ENCODE measurements around the gene STRN4.

DNA sequence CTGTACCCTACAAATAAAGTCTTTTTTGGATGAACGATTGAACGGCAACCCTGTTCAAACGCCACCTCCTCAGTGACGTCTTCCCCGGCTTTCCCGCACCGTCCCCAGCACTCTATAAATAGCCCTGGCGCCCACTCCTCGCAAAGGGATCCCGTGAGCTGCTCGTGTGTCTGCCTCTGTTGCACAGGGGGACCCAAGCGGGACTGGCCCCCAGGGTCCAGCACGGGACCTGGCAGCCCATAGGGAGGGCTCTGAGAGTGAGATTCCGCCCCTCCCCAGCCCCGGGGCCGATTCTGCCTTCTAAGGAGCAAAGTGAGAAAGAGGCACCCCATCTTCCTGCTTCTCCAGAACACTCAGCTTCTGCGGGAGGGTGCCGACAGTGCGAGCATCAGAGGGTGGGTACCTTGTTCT lies 8.5 kb downstream of the STRN4 start:
- no peak for TF ChIP-seq GABPA (IDR thresholded peaks at IDR 0.05; ENCODE audit: low read depth)
- TF ChIP-seq YY1 (IDR thresholded peaks at IDR 0.05; ENCODE audit: low read depth): no peak
- TF ChIP-seq SIN3A (IDR thresholded peaks at IDR 0.05; ENCODE audit: borderline replicate concordance, low read depth, low read length): no peak
- no peak for TF ChIP-seq MXI1 (IDR thresholded peaks at IDR 0.05; ENCODE audit: low read depth, low read length)
- TF ChIP-seq, protein P1, sequence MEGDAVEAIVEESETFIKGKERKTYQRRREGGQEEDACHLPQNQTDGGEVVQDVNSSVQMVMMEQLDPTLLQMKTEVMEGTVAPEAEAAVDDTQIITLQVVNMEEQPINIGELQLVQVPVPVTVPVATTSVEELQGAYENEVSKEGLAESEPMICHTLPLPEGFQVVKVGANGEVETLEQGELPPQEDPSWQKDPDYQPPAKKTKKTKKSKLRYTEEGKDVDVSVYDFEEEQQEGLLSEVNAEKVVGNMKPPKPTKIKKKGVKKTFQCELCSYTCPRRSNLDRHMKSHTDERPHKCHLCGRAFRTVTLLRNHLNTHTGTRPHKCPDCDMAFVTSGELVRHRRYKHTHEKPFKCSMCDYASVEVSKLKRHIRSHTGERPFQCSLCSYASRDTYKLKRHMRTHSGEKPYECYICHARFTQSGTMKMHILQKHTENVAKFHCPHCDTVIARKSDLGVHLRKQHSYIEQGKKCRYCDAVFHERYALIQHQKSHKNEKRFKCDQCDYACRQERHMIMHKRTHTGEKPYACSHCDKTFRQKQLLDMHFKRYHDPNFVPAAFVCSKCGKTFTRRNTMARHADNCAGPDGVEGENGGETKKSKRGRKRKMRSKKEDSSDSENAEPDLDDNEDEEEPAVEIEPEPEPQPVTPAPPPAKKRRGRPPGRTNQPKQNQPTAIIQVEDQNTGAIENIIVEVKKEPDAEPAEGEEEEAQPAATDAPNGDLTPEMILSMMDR (IDR thresholded peaks at IDR 0.05): no peak
- TF ChIP-seq, protein P2, sequence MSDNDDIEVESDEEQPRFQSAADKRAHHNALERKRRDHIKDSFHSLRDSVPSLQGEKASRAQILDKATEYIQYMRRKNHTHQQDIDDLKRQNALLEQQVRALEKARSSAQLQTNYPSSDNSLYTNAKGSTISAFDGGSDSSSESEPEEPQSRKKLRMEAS (IDR thresholded peaks at IDR 0.05; ENCODE audit: low read depth): no peak
- no peak for TF ChIP-seq TCF12 (IDR thresholded peaks at IDR 0.05)
- no peak for TF ChIP-seq SMC3 (IDR thresholded peaks at IDR 0.05; ENCODE audit: low read depth, low read length)
- TF ChIP-seq POLR2AphosphoS5 (IDR thresholded peaks at IDR 0.05; ENCODE audit: low read depth, low read length): no peak
